Mesenchymal stem cell (in vitro differentiated cells and primary cell): ENCODE results near the gene GPRIN3.

Experiments used
- DNase-seq: peaks from one replicate; pipeline ENCODE4 v3.0.0-alpha.2; 2013
- H2AFZ ChIP-seq: one replicate; pipeline ENCODE4 v1.6.1; 2013; ENCODE audit warnings: low read depth, mild to moderate bottlenecking, control low read depth, inconsistent platforms, low read length, moderate library complexity
- H2AK5ac ChIP-seq: 2 replicates; pipeline ENCODE4 v1.6.1; 2013; ENCODE audit warnings: low read length, moderate library complexity, mild to moderate bottlenecking, inconsistent platforms; ENCODE audit not compliant: severe bottlenecking
- H2BK120ac ChIP-seq: one replicate; pipeline ENCODE4 v1.6.1; 2013; ENCODE audit warnings: low read depth, mild to moderate bottlenecking, inconsistent platforms, low read length, moderate library complexity
- H2BK12ac ChIP-seq, 2 experiments: one replicate each; pipeline ENCODE4 v1.6.1; 2013; ENCODE audit warnings: inconsistent platforms in 2 of 2, low read length in 2 of 2, mild to moderate bottlenecking in 2 of 2, moderate library complexity in 2 of 2, control low read depth in 1 of 2
- H2BK15ac ChIP-seq: one replicate; pipeline ENCODE4 v1.6.1; 2013; ENCODE audit warnings: mild to moderate bottlenecking, low read depth, inconsistent platforms; ENCODE audit not compliant: poor library complexity, severe bottlenecking
- H2BK5ac ChIP-seq: 2 replicates; pipeline ENCODE4 v1.6.1; 2013; ENCODE audit warnings: low read depth, mild to moderate bottlenecking, low read length, control low read depth, inconsistent platforms; ENCODE audit not compliant: poor library complexity, severe bottlenecking
- H3K14ac ChIP-seq, 2 experiments: one replicate each; pipeline ENCODE4 v1.6.1; 2013; ENCODE audit warnings: inconsistent platforms in 2 of 2, low read length in 2 of 2, control low read depth in 1 of 2, mild to moderate bottlenecking in 1 of 2, moderate library complexity in 1 of 2
- H3K18ac ChIP-seq, 2 experiments: one replicate each; pipeline ENCODE4 v1.6.1; 2013; ENCODE audit warnings: inconsistent platforms in 2 of 2, low read length in 2 of 2, control low read depth in 1 of 2, low read depth in 1 of 2, mild to moderate bottlenecking in 1 of 2
- H3K23ac ChIP-seq, 2 experiments: one replicate each; pipeline ENCODE4 v1.6.1; 2013; ENCODE audit warnings: inconsistent platforms in 2 of 2, low read length in 2 of 2, mild to moderate bottlenecking in 2 of 2, moderate library complexity in 2 of 2, control low read depth in 1 of 2
- H3K27ac ChIP-seq: 2 replicates; pipeline ENCODE4 v1.5.1; 2013; ENCODE audit warnings: mild to moderate bottlenecking, moderate library complexity, low read length, control low read depth, inconsistent platforms; ENCODE audit not compliant: poor library complexity, severe bottlenecking
- H3K27me3 ChIP-seq, 2 experiments: 2 replicates each; pipeline versions ENCODE4 v1.6.1 to v1.7.0; 2013; ENCODE audit warnings: low read length in 2 of 2, mild to moderate bottlenecking in 2 of 2, moderate library complexity in 2 of 2, control low read depth in 1 of 2, inconsistent platforms in 1 of 2; ENCODE audit not compliant: control insufficient read depth in 1 of 2, insufficient read depth in 1 of 2
- H3K36me3 ChIP-seq, 2 experiments: 2 replicates each; pipeline versions ENCODE4 v1.6.1 to v1.7.0; 2013; ENCODE audit warnings: low read length in 2 of 2, control low read depth in 1 of 2, inconsistent platforms in 1 of 2, low read depth in 1 of 2, mild to moderate bottlenecking in 1 of 2; ENCODE audit not compliant: insufficient read depth in 2 of 2, control insufficient read depth in 1 of 2
- H3K4ac ChIP-seq, 2 experiments: one replicate each; pipeline ENCODE4 v1.6.1; 2013; ENCODE audit warnings: inconsistent platforms in 2 of 2, low read length in 2 of 2, mild to moderate bottlenecking in 2 of 2, moderate library complexity in 2 of 2, control low read depth in 1 of 2, low read depth in 1 of 2
- H3K4me1 ChIP-seq: 2 replicates; pipeline ENCODE4 v1.6.1; 2013; ENCODE audit warnings: low read depth, low read length, control low read depth; ENCODE audit not compliant: control insufficient read depth, insufficient read depth
- H3K4me2 ChIP-seq: 2 replicates; pipeline ENCODE4 v1.6.1; 2013; ENCODE audit warnings: low read length, mild to moderate bottlenecking, inconsistent platforms; ENCODE audit not compliant: poor library complexity, severe bottlenecking
- H3K4me3 ChIP-seq, 2 experiments: 2 replicates each; pipeline versions ENCODE4 v1.5.1 to v1.7.0; 2013; ENCODE audit warnings: low read length in 2 of 2, mild to moderate bottlenecking in 2 of 2, control low read depth in 1 of 2, low read depth in 1 of 2; ENCODE audit not compliant: insufficient read depth in 1 of 2
- H3K79me1 ChIP-seq: replicated peaks from 2 replicates; pipeline ENCODE4 v1.6.1; 2013; ENCODE audit warnings: mild to moderate bottlenecking, control low read depth, low read length, inconsistent platforms; ENCODE audit not compliant: poor library complexity, severe bottlenecking
- H3K9ac ChIP-seq: 2 replicates; pipeline ENCODE4 v1.7.0; 2013; ENCODE audit warnings: mild to moderate bottlenecking, low read length, moderate library complexity
- H3K9me3 ChIP-seq: 2 replicates; pipeline ENCODE4 v1.7.0; 2013; ENCODE audit warnings: mild to moderate bottlenecking, low read length; ENCODE audit not compliant: control insufficient read depth
- H4K8ac ChIP-seq: one replicate; pipeline ENCODE4 v1.6.1; 2013; ENCODE audit warnings: inconsistent platforms, mild to moderate bottlenecking, low read length, moderate library complexity
- H4K91ac ChIP-seq: one replicate; pipeline ENCODE4 v1.6.1; 2013; ENCODE audit warnings: mild to moderate bottlenecking, low read length, inconsistent platforms
- WGBS: methylation state at CpG from one replicate; pipeline ENCODE4 v1.1.7; 2013; ENCODE audit warnings: mixed read lengths; 5-methylcytosine and 5-hydroxymethylcytosine counted together

GPRIN3 gene

GRCh38 chr4:89247951-89248350 is 59.6 kb downstream of the GPRIN3 start:
- Histone ChIP-seq H2AFZ (no peak overlapping the region), H3K9ac (no peak overlapping the region), H3K36me3 (no peaks in the 10 kb centered on the region), H3K27me3 (peaks cover 7 to 18% of the 10 kb centered on the region in 2 experiments), H3K4me3 (no peak overlapping the region), H3K4me2 (no peak overlapping the region), H2BK12ac (no peak overlapping the region), H3K4me1 (no peaks in the 10 kb centered on the region), H2BK120ac (no peak overlapping the region), H3K79me1 (no peaks in the 10 kb centered on the region), H2BK15ac (no peak overlapping the region), H3K9me3 (no peaks in the 10 kb centered on the region), H3K18ac (no peak overlapping the region), H2AK5ac (no peak overlapping the region), H3K4ac (no peak overlapping the region), H2BK5ac (no peak overlapping the region), H4K8ac (no peak overlapping the region), H3K27ac (no peak overlapping the region), H3K14ac (no peak overlapping the region), H4K91ac (peak overlapping the region; percentile 39), H3K23ac (no peak overlapping the region)
- WGBS = 95% methylated on average over 13 of the region's 13 CpGs
- no peak for DNase-seq

GRCh38 chr4:89245459-89245858 is 62.1 kb downstream of the GPRIN3 start:
- H3K9me3 ChIP-seq = no peaks in the 10 kb centered on the region
- no peak overlapping the region for H2BK15ac ChIP-seq
- H4K8ac ChIP-seq = no peak overlapping the region
- no peak overlapping the region for H3K4ac ChIP-seq
- no peak overlapping the region for H3K9ac ChIP-seq
- no peak overlapping the region for H4K91ac ChIP-seq
- H3K79me1 ChIP-seq = no peaks in the 10 kb centered on the region
- no peaks in the 10 kb centered on the region for H3K4me1 ChIP-seq
- H2AFZ ChIP-seq = no peak overlapping the region
- H3K4me3 ChIP-seq = no peak overlapping the region
- H3K4me2 ChIP-seq = no peak overlapping the region
- H3K14ac ChIP-seq = peak overlapping the region in 1 of 2 experiments; percentile 75
- no peak overlapping the region for H2BK5ac ChIP-seq
- no peak overlapping the region for H3K18ac ChIP-seq
- no peak overlapping the region for H2AK5ac ChIP-seq
- H3K27ac ChIP-seq = no peak overlapping the region
- WGBS = no CpG with 5 or more reads among the region's 2 CpGs
- H2BK120ac ChIP-seq = no peak overlapping the region
- no peak overlapping the region for H3K23ac ChIP-seq
- H3K27me3 ChIP-seq = peaks cover 7 to 18% of the 10 kb centered on the region in 2 experiments
- DNase-seq = peak; percentile 8
- H2BK12ac ChIP-seq = no peak overlapping the region
- H3K36me3 ChIP-seq = no peaks in the 10 kb centered on the region

GRCh38 chr4:89243733-89244252 is 63.8 kb downstream of the GPRIN3 start:
- Histone ChIP-seq H3K23ac (no peak overlapping the region), H2BK15ac (no peak overlapping the region)

GRCh38 chr4:89242864-89243732 is 64.5 kb downstream of the GPRIN3 start:
- Histone ChIP-seq H3K27me3 (peaks cover 0 to 2% of the 10 kb centered on the region in 2 experiments), H3K27ac (no peak overlapping the region), H3K4me2 (no peak overlapping the region), H3K79me1 (no peaks in the 10 kb centered on the region), H2AFZ (no peak overlapping the region), H2AK5ac (no peak overlapping the region), H4K91ac (no peak overlapping the region), H2BK120ac (no peak overlapping the region), H4K8ac (no peak overlapping the region), H3K36me3 (no peaks in the 10 kb centered on the region), H3K4me3 (no peak overlapping the region), H3K18ac (no peak overlapping the region), H2BK5ac (no peak overlapping the region), H2BK12ac (no peak overlapping the region), H3K23ac (no peak overlapping the region), H3K9me3 (no peaks in the 10 kb centered on the region), H3K4me1 (no peaks in the 10 kb centered on the region), H2BK15ac (no peak overlapping the region), H3K14ac (no peak overlapping the region), H3K4ac (no peak overlapping the region), H3K9ac (no peak overlapping the region)
- DNase-seq = peak; percentile 50
- 79% methylated on average over 3 of the region's 5 CpGs for WGBS

More at GRCh38 chr4:89243733-89244252, 63.8 kb downstream of the GPRIN3 start:
- no peaks in the 10 kb centered on the region for H3K79me1 ChIP-seq
- DNase-seq = peak; percentile 19
- H3K9ac ChIP-seq = no peak overlapping the region
- no peak overlapping the region for H2AK5ac ChIP-seq
- no peak overlapping the region for H2AFZ ChIP-seq
- H3K27me3 ChIP-seq = peaks cover 6 to 9% of the 10 kb centered on the region in 2 experiments
- no peak overlapping the region for H2BK120ac ChIP-seq
- no peak overlapping the region for H3K4me2 ChIP-seq
- H3K27ac ChIP-seq = no peak overlapping the region
- H2BK5ac ChIP-seq = no peak overlapping the region
- no peak overlapping the region for H2BK12ac ChIP-seq
- no peak overlapping the region for H3K14ac ChIP-seq
- no peak overlapping the region for H4K8ac ChIP-seq
- H3K18ac ChIP-seq = no peak overlapping the region
- H3K9me3 ChIP-seq = no peaks in the 10 kb centered on the region
- H4K91ac ChIP-seq = no peak overlapping the region
- no peak overlapping the region for H3K4ac ChIP-seq
- no peaks in the 10 kb centered on the region for H3K4me1 ChIP-seq
- no peaks in the 10 kb centered on the region for H3K36me3 ChIP-seq
- no peak overlapping the region for H3K4me3 ChIP-seq
